Activated CD8-positive, alpha-beta memory T cell treated with anti-CD3 and anti-CD28 coated beads, Interleukin-2, amount 50 U/mL, for 1 hour (primary cell): ENCODE data around the gene MBD4.
"Not testable (repeated sequence)": the region's sequence is repeated elsewhere in the genome, so short reads cannot be mapped to it uniquely, and the experiment has no call there.

Source experiments
- DNase-seq: peaks from one replicate; pipeline ENCODE4 v3.0.0-alpha.2; 2020; ENCODE audit errors: extremely low read depth

Gene MBD4

GRCh38 chr3:129439817-129440617 is at the start of gene MBD4, which contains the start of gene IFT122:
MBD4 (minus strand) TSS chr3:129439948; CDS start chr3:129439833, 115 bp downstream.
IFT122 (plus strand) TSS chr3:129440224; CDS start chr3:129440331, 107 bp downstream.
- peak; percentile 99 for DNase-seq

- DNase-seq, result not testable (repeated sequence)
Observed at GRCh38 chr3:129489258-129489657, 49.5 kb upstream of the MBD4 start.

DNA sequence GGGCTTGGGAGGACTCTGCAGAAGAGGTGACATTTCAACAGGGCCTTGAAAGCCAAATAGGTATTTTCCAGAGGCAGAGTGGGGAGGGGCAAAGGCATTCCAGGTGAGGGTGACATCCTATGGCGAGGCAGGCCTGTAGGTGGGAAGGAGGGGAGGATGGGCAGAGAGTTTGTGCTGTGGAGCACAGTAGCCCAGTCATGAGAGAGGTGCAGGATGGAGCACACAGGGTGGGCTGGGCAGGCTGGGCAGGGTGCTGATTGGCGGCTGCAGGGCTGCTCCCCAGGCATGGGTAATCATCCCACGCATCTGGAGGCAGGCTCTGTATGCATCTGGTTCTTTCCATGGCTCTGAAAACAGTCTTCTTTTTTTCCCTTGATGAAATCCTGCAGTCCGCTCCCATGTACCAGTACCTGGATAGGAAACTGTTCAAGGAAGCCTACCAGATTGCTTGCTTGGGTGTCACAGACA is 48.2 kb upstream of the MBD4 start:
- not testable (repeated sequence) for DNase-seq

GRCh38 chr3:129487183-129487867 is 47.6 kb upstream of the MBD4 start:
- no peak for DNase-seq

- DNase-seq, result no peak
Observed at GRCh38 chr3:129486664-129487035, 46.9 kb upstream of the MBD4 start.

GRCh38 chr3:129485721-129486663 is 46.2 kb upstream of the MBD4 start:
- DNase-seq, result no peak

DNA sequence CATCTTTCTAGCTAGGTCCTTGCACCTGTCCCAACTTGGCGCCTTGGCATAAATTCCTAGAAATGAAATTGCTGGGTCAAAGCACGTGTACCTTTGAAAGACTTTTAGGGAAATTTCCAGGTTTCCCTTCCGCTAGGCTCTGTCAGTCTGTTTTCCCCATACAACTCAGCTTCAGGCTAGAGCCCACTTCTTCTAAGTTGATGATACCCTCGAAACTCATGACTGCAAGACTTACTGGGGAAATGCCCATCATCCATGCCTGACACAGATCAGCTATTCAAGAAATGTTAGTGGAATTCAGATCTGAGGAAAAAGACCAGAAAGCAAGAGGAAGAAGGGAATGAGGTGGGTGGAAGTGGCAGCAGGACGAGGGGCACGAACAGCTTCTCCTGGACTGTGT is 45.4 kb upstream of the MBD4 start:
- not testable (repeated sequence) for DNase-seq

DNA sequence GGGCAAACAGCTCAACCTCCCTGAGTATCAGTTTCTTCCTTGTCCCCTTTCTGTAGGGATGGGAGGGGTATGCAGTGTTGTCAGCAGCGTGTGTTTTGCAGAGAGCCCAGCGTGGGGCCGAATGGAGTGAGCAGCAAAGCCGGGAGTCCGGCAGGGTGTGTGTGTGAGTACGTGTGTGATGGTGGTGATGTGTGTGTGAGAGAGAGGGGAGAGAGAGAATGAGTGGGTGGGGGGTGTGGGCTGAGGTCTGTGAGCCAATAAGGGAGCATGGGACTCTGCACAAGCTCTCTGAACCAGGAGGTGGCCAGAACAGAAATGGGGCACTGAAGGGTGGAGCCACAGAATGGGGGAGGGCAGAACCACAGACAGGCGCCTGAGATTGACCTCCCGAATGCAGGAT is 44.1 kb upstream of the MBD4 start:
- no peak for DNase-seq

GRCh38 chr3:129482721-129483120 is 43.0 kb upstream of the MBD4 start:
- no peak for DNase-seq

- no peak for DNase-seq
Observed at GRCh38 chr3:129481766-129482332, 42.1 kb upstream of the MBD4 start.

GRCh38 chr3:129481225-129481765 is 41.5 kb upstream of the MBD4 start:
- DNase-seq, result not testable (repeated sequence)

- no peak for DNase-seq
Observed at GRCh38 chr3:129476586-129476985, 36.8 kb upstream of the MBD4 start.

- no peak for DNase-seq
Observed at GRCh38 chr3:129475863-129476262, 36.1 kb upstream of the MBD4 start.

GRCh38 chr3:129474984-129475804 is 35.4 kb upstream of the MBD4 start:
- DNase-seq, result no peak

DNA sequence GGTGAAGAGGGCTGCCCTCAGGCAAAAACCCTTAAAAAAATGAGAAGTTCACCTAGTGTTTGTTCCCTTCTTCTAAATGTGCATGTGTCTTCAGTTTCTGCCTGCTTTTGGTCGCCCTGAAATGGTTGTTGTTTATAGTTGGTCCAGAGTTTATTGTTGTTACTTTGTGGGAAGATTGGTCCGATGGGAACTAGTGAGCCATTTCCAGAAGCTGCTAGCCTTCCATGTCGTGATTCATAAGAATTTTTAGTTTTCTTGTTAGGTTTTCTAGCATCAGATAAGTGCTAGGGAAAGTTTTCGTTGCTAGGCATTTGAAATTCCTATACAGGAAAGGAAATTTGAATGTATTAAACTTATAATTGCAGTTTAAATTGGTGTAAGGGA is 34.0 kb upstream of the MBD4 start:
- no peak for DNase-seq

DNA sequence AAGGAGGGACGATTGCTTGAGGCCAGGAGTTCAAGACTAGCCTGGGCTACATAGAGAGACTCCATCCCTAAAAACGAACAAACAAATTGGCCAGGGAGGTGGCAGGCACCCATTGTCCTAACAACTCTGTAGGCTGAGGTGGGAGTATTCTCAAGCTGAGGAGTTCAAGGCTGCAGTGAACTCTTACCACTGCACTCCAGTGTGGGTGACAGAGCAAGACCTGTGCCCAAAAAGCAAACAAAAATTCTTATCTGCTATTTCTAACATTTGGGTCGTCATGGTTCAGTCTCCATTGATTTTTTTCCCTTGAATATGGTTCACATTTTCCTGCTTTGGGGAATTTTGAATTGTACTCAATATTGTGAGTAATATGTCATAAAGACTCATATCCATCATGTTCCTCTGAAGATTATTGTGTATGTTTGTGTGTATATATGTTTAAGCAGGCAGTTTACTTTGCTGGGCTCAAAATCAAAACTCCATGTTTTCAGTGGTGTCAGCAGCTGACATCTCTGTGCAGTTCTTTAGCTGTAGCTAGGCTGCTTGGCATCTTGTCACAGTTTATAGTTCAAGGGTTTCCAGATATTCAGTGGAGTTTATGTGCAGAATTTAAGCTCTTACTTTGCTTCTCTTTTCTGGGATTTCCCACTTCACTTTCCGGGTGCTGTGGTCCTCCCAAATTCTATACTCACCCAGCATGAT is 33.5 kb upstream of the MBD4 start:
- DNase-seq, result no peak

GRCh38 chr3:129470861-129471260 is 31.1 kb upstream of the MBD4 start:
- DNase-seq, result no peak

DNA sequence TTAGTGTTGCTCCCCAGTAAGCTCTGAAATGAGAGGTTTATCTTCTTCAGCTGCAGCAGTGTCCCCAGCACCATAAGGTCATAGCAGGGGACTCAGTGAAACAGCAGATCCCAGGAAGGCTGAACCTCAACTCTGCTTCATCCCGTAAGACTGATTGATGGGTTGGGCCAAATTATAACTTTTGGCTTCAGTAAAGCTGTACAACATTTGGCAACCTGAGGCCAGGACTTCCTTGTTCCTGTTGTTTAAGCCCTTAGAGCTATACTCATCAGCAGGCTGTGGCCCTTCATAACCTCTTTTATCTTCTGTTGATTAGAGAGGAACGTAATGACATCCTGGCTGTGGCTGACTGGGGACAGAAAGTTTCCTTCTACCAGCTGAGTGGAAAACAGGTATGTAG is 29.3 kb upstream of the MBD4 start:
- no peak for DNase-seq

GRCh38 chr3:129467932-129468331 is 28.2 kb upstream of the MBD4 start:
- DNase-seq, result no peak

- no peak for DNase-seq
Observed at GRCh38 chr3:129463716-129464115, 24.0 kb upstream of the MBD4 start.
